22Rv1 (cell line): ENCODE results near the gene BTN2A1.

ENCODE experiments used
- H3K27ac ChIP-seq: fragments of 450-650 bp; 2 replicates; pipeline ENCODE4 v1.5.1; 2017
- CTCF ChIP-seq: fragments of 450-650 bp; IDR thresholded peaks from 2 replicates; pipeline ENCODE4 v1.5.1; 2017; ENCODE audit warnings: mild to moderate bottlenecking
- ZFX ChIP-seq: fragments of 450-650 bp; IDR thresholded peaks from 2 replicates; pipeline ENCODE4 v1.6.1; 2017; ENCODE audit warnings: antibody characterized with exemption, borderline replicate concordance

The BTN2A1 gene

GRCh38 chr6:26514984-26515383 lies 57.2 kb downstream of the BTN2A1 start:
- no peak overlapping the region for H3K27ac ChIP-seq

GRCh38 chr6:26516481-26517427 lies 59.0 kb downstream of the BTN2A1 start:
- TF ChIP-seq ZFX (no peak), CTCF (no peak)
- H3K27ac ChIP-seq = no peak overlapping the region

More at GRCh38 chr6:26514984-26515383, 57.2 kb downstream of the BTN2A1 start:
- TF ChIP-seq ZFX = no peak
